Measurements from ENCODE around the gene SLC27A1. TPM values are rescaled to one million over a fixed set of nuclear protein-coding genes. Genes with fewer than 3 reads are reported as not detected.
A peak's percentile ranks its signal among the peaks of the same experiment; 100 is the strongest.

Gene SLC27A1
- total and polyA plus RNA-seq, 2 donors (not counting 3 experiments of a cell fraction or from before 2014, with no cell fraction given) = 10.4 to 13.5 TPM

- POLR2A ChIA-PET = no interaction called here
- Histone ChIP-seq H3K9me3 (replicated peaks; ENCODE audit: control insufficient read depth, insufficient read depth, low read length) (no peaks in the 10 kb centered on the region), H3K4me1 (ENCODE audit: control insufficient read depth, extremely low read depth, insufficient read depth, low read length) (peaks cover 11% of the 10 kb centered on the region), H3K9me1 (replicated peaks; ENCODE audit: control insufficient read depth, extremely low read depth, insufficient read depth, low read length) (no peaks in the 10 kb centered on the region), H4K20me1 (replicated peaks; ENCODE audit: control insufficient read depth, extremely low read depth, insufficient read depth, low read length) (no peaks in the 10 kb centered on the region), H2AFZ (ENCODE audit: low read depth, low read length) (no peak overlapping the region), H3K27me3 (ENCODE audit: control insufficient read depth in 2 of 2, insufficient read depth in 2 of 2, low read length in 2 of 2) (no peaks in the 10 kb centered on the region), H3K79me2 (ENCODE audit: control insufficient read depth, insufficient read depth, low read length) (no peaks in the 10 kb centered on the region), H3K9ac (replicated peaks; ENCODE audit: extremely low read depth, insufficient read depth, low read length) (no peak overlapping the region), H3K36me3 (ENCODE audit: control insufficient read depth in 2 of 2, extremely low read depth in 1 of 2, insufficient read depth in 2 of 2, low read length in 2 of 2) (no peaks in the 10 kb centered on the region), H3K4me2 (ENCODE audit: insufficient read depth, low read length) (no peak overlapping the region), H3K27ac (ENCODE audit: insufficient read depth, low read depth, low read length) (no peak overlapping the region), H3K4me3 (replicated peaks in 1 of 3; ENCODE audit: insufficient read depth in 1 of 3, low read depth in 1 of 3, low read length in 3 of 3) (no peak overlapping the region)
- dilution Hi-C loops (cut with MboI; ENCODE audit: extremely low pct_ligation_motif_present, low sequenced_read_pairs) = no loop called here
- TF ChIP-seq GATA2 (IDR thresholded peaks at IDR 0.05; ENCODE audit: insufficient read depth, insufficient read length, low read depth, low read length) = no peak
- DNase-seq (ENCODE audit: low read depth, low spot score) = no peak
- intact Hi-C loops (cut with micrococcal nuclease) = no loop called here
- CTCF ChIA-PET = interaction anchor here (1.2 to 2.3 kb wide), 2 partner anchors 15 to 72 kb away, joined by 3 to 10 read pairs; no protein-coding TSS in a partner anchor
- no peak for FAIRE-seq
- BruUV-seq (replicated peaks) = no TSS peak
Observed at GRCh38 chr19:17467471-17468301, 2.6 kb upstream of the SLC27A1 start.

DNA sequence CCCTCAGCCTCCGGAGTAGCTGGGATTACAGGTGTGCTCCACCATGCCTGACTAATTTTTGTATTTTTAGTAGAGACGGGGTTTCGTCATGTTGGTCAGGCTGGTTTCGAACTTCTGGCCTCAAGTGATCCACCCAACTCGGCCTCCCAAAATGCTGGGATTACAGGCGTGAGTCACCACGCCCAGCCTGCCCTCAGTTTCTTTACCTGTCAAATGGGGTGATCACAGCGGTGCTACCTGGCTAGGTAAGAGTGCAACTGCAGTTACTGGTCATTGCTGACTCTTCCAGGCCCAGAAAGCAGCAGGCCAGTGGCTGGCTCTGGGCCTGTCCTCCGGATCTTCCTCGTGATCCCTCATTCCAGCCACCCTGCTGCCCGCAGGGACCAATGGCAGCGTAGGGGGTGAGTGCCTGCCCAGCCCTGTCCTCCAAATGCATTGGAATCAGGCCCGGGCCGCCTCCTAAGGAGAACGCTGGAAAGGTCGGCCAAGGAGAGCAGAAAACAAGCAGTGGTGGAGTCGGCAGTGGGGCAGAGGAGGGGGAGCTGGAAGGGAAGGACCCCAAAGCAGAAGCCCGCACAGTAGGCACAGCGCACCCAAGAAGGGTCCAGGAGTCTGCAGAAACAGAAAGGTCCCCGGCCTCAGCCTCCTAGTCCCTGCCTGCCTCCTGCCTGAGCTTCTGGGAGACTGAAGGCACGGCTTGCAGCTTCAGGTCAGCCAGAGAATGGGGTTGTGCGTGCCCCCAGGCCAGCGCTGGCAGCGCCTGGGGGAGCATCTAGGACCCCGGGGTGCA lies 1.8 kb upstream of the SLC27A1 start:
- no peaks in the 10 kb centered on the region for H3K79me2 ChIP-seq (ENCODE audit: control insufficient read depth, insufficient read depth, low read length)
- H3K9me3 ChIP-seq (replicated peaks; ENCODE audit: control insufficient read depth, insufficient read depth, low read length) = no peaks in the 10 kb centered on the region
- H2AFZ ChIP-seq (ENCODE audit: low read depth, low read length) = peak overlapping the region; percentile 100
- no peak overlapping the region for H3K4me3 ChIP-seq (replicated peaks in 1 of 3; ENCODE audit: insufficient read depth in 1 of 3, low read depth in 1 of 3, low read length in 3 of 3)
- FAIRE-seq (no peak), DNase-seq (ENCODE audit: low read depth, low spot score) (no peak)
- ChIA-PET POLR2A (interaction anchor here (1.1 kb wide), 1 partner anchor 56 kb away, joined by 3 read pairs; no protein-coding TSS in a partner anchor), CTCF (interaction anchor here (0.8 kb wide), 1 partner anchor 9 kb away, joined by 3 read pairs; no protein-coding TSS in a partner anchor)
- intact Hi-C loops (cut with micrococcal nuclease) = no loop called here
- dilution Hi-C loops (cut with MboI; ENCODE audit: extremely low pct_ligation_motif_present, low sequenced_read_pairs) = no loop called here
- H3K36me3 ChIP-seq (ENCODE audit: control insufficient read depth in 2 of 2, extremely low read depth in 1 of 2, insufficient read depth in 2 of 2, low read length in 2 of 2) = no peaks in the 10 kb centered on the region
- no peaks in the 10 kb centered on the region for H4K20me1 ChIP-seq (replicated peaks; ENCODE audit: control insufficient read depth, extremely low read depth, insufficient read depth, low read length)
- BruUV-seq (replicated peaks) = no TSS peak
- no peak overlapping the region for H3K9ac ChIP-seq (replicated peaks; ENCODE audit: extremely low read depth, insufficient read depth, low read length)
- H3K4me2 ChIP-seq (ENCODE audit: insufficient read depth, low read length) = peak overlapping the region; percentile 63
- no peaks in the 10 kb centered on the region for H3K9me1 ChIP-seq (replicated peaks; ENCODE audit: control insufficient read depth, extremely low read depth, insufficient read depth, low read length)
- TF ChIP-seq EZH2 (IDR thresholded peaks at IDR 0.05; ENCODE audit: borderline replicate concordance, low read depth, low read length, severe bottlenecking) (no peak), MAX (IDR thresholded peaks at IDR 0.05; ENCODE audit: insufficient read depth, insufficient read length) (no peak), JUN (IDR thresholded peaks at IDR 0.05; ENCODE audit: borderline replicate concordance, insufficient read depth, insufficient read length, low read depth) (no peak), GATA2 (IDR thresholded peaks at IDR 0.05; ENCODE audit: insufficient read depth, insufficient read length, low read depth, low read length) (no peak), FOS (IDR thresholded peaks at IDR 0.05; ENCODE audit: borderline replicate concordance, insufficient read depth, low read length) (no peak)
- TF ChIP-seq, protein P1, sequence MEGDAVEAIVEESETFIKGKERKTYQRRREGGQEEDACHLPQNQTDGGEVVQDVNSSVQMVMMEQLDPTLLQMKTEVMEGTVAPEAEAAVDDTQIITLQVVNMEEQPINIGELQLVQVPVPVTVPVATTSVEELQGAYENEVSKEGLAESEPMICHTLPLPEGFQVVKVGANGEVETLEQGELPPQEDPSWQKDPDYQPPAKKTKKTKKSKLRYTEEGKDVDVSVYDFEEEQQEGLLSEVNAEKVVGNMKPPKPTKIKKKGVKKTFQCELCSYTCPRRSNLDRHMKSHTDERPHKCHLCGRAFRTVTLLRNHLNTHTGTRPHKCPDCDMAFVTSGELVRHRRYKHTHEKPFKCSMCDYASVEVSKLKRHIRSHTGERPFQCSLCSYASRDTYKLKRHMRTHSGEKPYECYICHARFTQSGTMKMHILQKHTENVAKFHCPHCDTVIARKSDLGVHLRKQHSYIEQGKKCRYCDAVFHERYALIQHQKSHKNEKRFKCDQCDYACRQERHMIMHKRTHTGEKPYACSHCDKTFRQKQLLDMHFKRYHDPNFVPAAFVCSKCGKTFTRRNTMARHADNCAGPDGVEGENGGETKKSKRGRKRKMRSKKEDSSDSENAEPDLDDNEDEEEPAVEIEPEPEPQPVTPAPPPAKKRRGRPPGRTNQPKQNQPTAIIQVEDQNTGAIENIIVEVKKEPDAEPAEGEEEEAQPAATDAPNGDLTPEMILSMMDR (IDR thresholded peaks at IDR 0.05; ENCODE audit: extremely low read depth in 1 of 2, insufficient read depth in 1 of 2, low read depth in 1 of 2, low read length in 2 of 2) = no peak
- no peaks in the 10 kb centered on the region for H3K27me3 ChIP-seq (ENCODE audit: control insufficient read depth in 2 of 2, insufficient read depth in 2 of 2, low read length in 2 of 2)
- H3K27ac ChIP-seq (ENCODE audit: insufficient read depth, low read depth, low read length) = no peak overlapping the region
- H3K4me1 ChIP-seq (ENCODE audit: control insufficient read depth, extremely low read depth, insufficient read depth, low read length) = peaks cover 11% of the 10 kb centered on the region

Measured in endothelial cell of umbilical vein (primary cell).